Kidney (tissue), 14 donors: ENCODE measurements around the gene NFKB2. TPM values are rescaled to one million over a fixed set of nuclear protein-coding genes. Genes with fewer than 3 reads are reported as not detected.

ENCODE experiments used
- DNase-seq, 5 donors: peaks; one replicate each; pipeline ENCODE4 v3.0.0-alpha.2; 2013 to 2020
- FAIRE-seq: peaks from 2 replicates; lab custom pipeline; 2012; peaks lifted over from hg19 to GRCh38; lab: Jason Lieb, UNC
- H3K27ac ChIP-seq, 2 donors: one replicate each; pipeline ENCODE4 v1.7.0; 2013; ENCODE audit warnings: low read depth in 2 of 2, low read length in 2 of 2, inconsistent platforms in 1 of 2
- H3K27me3 ChIP-seq: one replicate; pipeline ENCODE4 v1.7.1; 2013; ENCODE audit warnings: low read length, inconsistent platforms; ENCODE audit not compliant: control insufficient read depth, insufficient read depth
- H3K36me3 ChIP-seq, 3 donors: one replicate each; pipeline versions ENCODE4 v1.7.0 to v1.7.1; 2013; ENCODE audit warnings: low read length in 3 of 3, control low read depth in 1 of 3, inconsistent platforms in 1 of 3; ENCODE audit not compliant: insufficient read depth in 3 of 3, control insufficient read depth in 2 of 3
- H3K4me1 ChIP-seq, 3 donors: one replicate each; pipeline versions ENCODE4 v1.7.0 to v1.7.1; 2013; ENCODE audit warnings: low read length in 3 of 3, inconsistent platforms in 1 of 3, low read depth in 1 of 3; ENCODE audit not compliant: control insufficient read depth in 2 of 3, insufficient read depth in 2 of 3
- H3K4me3 ChIP-seq, 3 donors: one replicate each; pipeline versions ENCODE4 v1.7.0 to v1.8.1; 2013; ENCODE audit warnings: low read length in 3 of 3, control low read depth in 1 of 3, inconsistent platforms in 1 of 3
- H3K9ac ChIP-seq, 3 donors: one replicate each; pipeline versions ENCODE4 v1.7.0 to v1.7.1; 2013; ENCODE audit warnings: low read length in 3 of 3, control low read depth in 1 of 3, inconsistent platforms in 1 of 3
- H3K9me3 ChIP-seq, 3 donors: one replicate each; pipeline versions ENCODE4 v1.7.0 to v1.7.1; 2013; ENCODE audit warnings: low read length in 3 of 3, control low read depth in 1 of 3, inconsistent platforms in 1 of 3; ENCODE audit not compliant: control insufficient read depth in 2 of 3, insufficient read depth in 1 of 3
- CTCF ChIP-seq: IDR thresholded peaks from 3 replicates; pipeline ENCODE4 v1.5.1; 2012; ENCODE audit warnings: mild to moderate bottlenecking, moderate library complexity, borderline replicate concordance; ENCODE audit not compliant: insufficient read depth; ENCODE audit errors: extremely low read depth
- intact Hi-C: fragments of 100-400 bp; cut with DNase I; formaldehyde crosslinking; loops from one replicate; pipeline ENCODE4 v1.11.1; 2022
- polyA plus RNA-seq: library from polyadenylated mRNA; stranded (reverse); fragments of 350-450 nt; fragmentation: Illumina TruSeq; extraction: RNeasy Lipid Tissue Mini Kit (QIAGEN cat#74804); gene quantifications from one replicate; pipeline ENCODE4 v1.2.3, GENCODE V29; 2014; ENCODE audit warnings: low read depth, low replicate concordance; ENCODE audit not compliant: insufficient read depth
- total RNA-seq: library from RNA; stranded (reverse); fragmentation: NEBNext Ultra II Directional; extraction: Animal tissue kit (Norgen Biotek cat#: 25700); gene quantifications from one replicate; pipeline ENCODE4 v1.2.1, GENCODE V29; 2021
- donor health status: control.
- donor health status: control.
- donor health status: control.
- donor health status: control.
- donor health status: control.
- donor health status: DM: yes; HTN: yes; CAD: no.
- donor health status: Normal renal cell carcinoma (clear cell type).

NFKB2 gene
- total and polyA plus RNA-seq, 2 donors from 2014 or later: 14.0 to 62.7 TPM

- Histone ChIP-seq H3K4me3 (no peak overlapping the region), H3K9me3 (no peaks in the 10 kb centered on the region), H3K9ac (no peak overlapping the region), H3K36me3 (peaks cover 0 to 5% (median 0%) of the 10 kb centered on the region in 3 donors), H3K27ac (no peak overlapping the region), H3K27me3 (no peaks in the 10 kb centered on the region), H3K4me1 (peaks cover 0 to 4% (median 1%) of the 10 kb centered on the region in 3 donors)
- FAIRE-seq: no peak
- intact Hi-C loops: no loop called here
- TF ChIP-seq CTCF: no peak
- DNase-seq: peak in 2 of 5 donors; percentile 37 to 73
Measured at GRCh38 chr10:102401735-102402511, 6.4 kb downstream of the NFKB2 start.

- Histone ChIP-seq H3K9me3 (no peaks in the 10 kb centered on the region), H3K4me1 (peaks cover 0 to 4% (median 0%) of the 10 kb centered on the region in 3 donors), H3K27me3 (no peaks in the 10 kb centered on the region), H3K27ac (no peak overlapping the region), H3K9ac (no peak overlapping the region), H3K4me3 (no peak overlapping the region), H3K36me3 (peaks cover 0 to 5% (median 0%) of the 10 kb centered on the region in 3 donors)
- intact Hi-C loops: no loop called here
- DNase-seq (no peak), FAIRE-seq (no peak)
- no peak for TF ChIP-seq CTCF
Measured at GRCh38 chr10:102402512-102402896, 7.0 kb downstream of the NFKB2 start.

- FAIRE-seq (no peak), DNase-seq (peak in 2 of 5 donors; percentile 35 to 67)
- no peak for TF ChIP-seq CTCF
- Histone ChIP-seq H3K27ac (no peak overlapping the region), H3K9ac (no peak overlapping the region), H3K36me3 (no peaks in the 10 kb centered on the region), H3K27me3 (no peaks in the 10 kb centered on the region), H3K4me1 (peaks cover 0 to 4% (median 0%) of the 10 kb centered on the region in 3 donors), H3K4me3 (no peak overlapping the region), H3K9me3 (no peaks in the 10 kb centered on the region)
- intact Hi-C loops: no loop called here
Measured at GRCh38 chr10:102403115-102403514, 7.6 kb downstream of the NFKB2 start.
